NCI-H2227 treated with DMSO at 0.1 percent for 48 hours (cell line): Measurements from ENCODE around the gene CCDC116.
"Not testable (repeated sequence)": the region's sequence is repeated elsewhere in the genome, so short reads cannot be mapped to it uniquely, and the experiment has no call there.

Experiments
- DNase-seq: peaks from one replicate; lab custom pipeline; 2025; lab: John Stamatoyannopoulos, UW

CCDC116 gene

DNA sequence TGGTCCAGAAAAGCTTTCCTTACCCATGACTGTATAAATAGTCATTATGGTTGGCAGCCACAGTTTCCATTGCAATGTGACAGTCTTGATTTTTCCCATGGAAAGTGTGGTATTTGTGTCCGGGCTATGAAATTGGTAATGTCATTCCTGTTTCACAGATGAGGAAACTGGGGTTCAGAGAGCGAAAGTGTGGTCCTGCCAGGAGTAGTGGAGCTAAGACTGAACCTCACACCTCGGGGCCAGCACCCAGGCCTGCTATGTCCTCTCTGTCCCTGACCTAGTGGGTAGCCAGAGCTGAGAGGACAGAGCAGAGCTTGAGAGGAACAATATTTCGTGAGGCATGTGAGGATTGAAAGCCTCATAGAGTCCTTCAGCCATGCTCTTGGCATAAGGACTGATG is 1.5 kb upstream of the CCDC116 start:
- DNase-seq, result no peak

DNA sequence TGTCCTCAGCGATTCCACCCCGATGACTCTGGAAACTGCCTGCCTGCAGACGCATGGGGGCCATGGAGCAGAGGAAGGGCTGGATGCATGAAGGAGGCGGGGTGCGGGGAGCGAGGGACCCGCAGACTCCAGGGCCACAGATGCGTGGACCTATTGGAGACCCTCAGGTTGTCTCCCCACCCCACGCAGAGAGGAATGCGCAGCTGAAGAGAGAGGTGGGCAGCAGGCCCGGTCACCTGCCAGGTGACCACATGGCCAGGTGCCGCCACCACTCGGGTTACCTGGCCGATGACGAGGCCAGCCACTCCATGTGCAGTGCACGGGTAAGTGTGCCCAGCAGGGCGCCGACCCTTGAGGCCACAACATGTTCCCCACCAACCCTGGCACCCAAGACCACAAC is 371 bp downstream of the CCDC116 start:
- DNase-seq, result no peak

DNA sequence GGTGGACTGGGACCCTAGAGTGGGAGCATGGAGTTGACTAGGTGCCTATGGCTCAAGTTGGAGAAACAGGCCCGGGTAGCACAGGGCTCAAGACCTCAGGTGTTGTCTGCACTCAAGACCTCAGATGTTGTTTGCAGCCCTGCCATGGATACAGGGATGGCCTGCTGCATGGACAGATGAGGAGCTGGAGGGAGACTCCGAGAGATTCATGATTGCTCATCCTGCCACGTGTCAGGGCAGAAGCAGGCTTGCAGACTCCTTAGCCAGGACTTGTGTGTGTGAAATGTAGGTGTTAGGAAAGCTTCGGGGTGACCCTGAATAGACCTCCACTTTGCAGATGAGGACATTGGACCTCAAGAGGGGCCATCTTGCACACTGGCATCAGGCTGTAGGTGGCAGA is 921 bp downstream of the CCDC116 start:
- DNase-seq, result no peak

DNA sequence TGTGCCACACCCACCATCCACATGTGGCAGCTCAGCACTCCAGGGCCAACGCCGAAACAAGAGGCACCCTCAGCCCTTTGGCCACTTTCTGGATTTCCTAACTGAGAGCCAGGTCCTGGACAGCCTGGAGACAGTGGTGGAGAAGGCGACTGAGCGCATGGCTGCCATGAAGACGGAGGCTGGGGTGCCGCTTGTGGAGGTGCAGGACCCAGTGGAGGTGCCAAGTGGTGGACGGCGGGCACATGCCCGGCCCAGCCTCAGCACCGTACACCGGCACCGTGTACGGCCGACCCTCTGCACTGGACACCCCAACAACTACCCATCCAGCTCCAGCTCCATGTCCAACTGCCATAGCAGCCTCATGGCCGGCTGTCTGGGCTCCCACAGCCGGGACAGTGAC is 1.5 kb downstream of the CCDC116 start:
- DNase-seq, result no peak

DNA sequence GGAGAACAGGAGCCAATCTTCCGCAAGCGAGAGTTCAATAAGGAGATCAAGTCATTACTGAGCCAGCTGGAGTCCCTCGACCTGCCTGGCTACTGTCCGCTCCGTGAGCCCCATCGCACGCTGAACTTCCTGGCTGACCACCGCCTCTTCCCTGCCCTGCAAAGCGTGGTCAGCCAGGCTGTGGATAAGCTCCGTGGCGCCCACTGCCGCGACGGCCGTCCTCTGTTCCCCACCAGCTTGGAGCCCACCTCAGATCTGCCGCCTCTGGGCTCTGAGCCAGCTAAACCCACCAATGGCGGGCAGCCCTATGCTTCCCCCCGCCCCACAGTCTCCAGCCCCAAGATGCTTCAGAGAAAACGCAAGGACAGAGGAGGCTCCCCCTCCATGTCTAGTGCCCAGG is 2.3 kb downstream of the CCDC116 start:
- DNase-seq, result no peak

DNA sequence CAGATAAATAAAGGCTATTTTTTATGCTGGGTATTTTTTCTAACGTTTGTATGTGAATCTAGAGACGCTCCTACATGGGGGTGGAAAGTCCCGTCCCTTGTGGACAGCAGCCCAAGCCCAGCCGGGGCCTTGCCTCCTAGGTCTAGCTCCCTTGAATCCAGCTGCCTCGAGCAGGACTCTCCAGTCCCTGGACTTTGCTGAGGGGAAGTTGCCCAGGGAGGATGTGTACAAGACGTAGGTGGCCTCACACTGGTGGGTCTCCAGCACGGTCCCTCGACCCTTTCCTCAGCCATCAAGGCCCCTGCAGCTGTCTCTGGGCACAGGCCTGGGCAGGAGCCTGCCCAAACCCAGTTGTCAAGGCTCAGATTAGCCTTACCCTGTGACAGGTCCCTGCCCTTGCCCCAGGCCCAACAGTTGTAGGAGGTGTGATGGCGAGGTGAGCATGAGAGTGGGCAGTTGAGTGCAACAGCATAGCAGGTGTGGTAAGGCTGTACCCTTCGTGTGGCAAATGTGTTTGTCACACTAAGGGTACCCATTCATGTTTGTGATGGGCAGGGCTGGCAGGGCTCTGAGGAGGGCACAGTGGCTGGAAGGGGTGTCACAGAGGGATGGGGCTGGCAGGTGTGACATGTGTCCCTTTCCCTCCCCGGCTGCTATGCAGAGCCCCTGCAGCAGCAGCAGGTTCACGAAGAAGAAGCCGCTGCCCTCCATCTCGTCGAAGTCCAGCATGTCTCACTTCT is 3.4 kb downstream of the CCDC116 start:
- DNase-seq, result no peak

DNA sequence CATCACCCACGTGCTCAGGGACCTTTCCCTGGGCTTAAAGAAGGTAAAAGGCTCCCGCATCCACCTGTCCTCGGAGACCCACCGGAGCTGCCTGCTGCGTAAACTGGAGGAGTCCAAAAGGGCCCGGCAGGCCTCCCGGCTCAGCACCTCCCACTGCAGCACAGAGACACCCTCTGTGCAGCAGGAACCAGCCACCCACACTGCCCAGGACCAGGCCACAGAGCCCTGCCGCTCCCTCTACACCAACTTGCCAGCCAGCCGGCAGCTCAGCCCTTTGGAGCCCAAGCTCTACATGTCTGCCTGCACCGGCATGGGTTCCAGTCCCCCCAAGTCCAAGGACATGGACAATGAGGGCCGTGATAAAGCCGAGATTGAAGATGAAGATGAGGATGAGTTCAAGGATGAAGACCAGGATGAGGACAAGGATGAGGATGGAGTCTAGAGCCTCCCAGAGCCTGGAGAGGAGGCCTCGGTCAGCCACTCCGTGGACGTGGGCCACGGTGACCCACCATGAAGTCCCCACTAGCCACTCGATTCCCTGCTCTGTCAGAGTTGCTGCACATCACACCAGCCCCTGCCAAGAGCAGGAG is 4.2 kb downstream of the CCDC116 start:
- DNase-seq, result no peak

DNA sequence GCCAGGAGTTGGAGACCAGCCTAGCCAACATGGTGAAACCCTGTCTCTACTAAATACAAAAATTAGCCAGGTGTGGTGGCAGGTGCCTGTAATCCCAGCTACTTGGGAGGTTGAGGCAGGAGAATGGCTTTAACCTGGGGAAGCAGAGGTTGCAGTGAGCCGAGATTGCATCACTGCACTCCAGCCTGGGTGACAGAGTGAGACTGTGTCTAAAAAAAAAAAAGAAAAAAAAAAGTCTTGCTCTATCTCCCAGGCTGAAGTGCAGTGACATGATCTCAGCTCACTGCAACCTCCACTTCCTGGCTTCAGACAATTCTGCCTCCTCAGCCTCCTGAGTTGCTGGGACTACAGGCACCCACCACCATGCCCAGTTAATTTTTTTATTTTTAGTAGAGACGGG is 4.9 kb downstream of the CCDC116 start:
- not testable (repeated sequence) for DNase-seq

DNA sequence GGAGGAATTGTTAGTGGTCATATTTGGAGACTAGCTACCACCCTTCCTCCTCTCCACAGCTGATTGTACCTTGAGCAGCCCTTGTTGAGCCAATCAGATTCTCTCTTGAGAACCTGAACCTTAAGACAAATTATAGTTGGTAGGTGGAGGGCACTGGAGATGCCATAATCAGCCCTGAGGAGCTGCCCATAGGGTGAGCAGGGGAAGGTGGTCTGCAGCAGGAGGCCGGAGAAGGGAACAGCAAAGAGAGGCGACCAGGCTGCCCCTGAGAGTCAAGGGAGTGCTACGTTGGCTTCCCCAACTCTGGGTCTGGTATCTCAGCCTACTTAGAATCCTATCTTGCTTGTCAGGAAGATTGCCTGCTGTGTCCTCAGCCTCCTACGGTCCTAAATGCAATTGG is 6.8 kb downstream of the CCDC116 start:
- DNase-seq, result no peak

DNA sequence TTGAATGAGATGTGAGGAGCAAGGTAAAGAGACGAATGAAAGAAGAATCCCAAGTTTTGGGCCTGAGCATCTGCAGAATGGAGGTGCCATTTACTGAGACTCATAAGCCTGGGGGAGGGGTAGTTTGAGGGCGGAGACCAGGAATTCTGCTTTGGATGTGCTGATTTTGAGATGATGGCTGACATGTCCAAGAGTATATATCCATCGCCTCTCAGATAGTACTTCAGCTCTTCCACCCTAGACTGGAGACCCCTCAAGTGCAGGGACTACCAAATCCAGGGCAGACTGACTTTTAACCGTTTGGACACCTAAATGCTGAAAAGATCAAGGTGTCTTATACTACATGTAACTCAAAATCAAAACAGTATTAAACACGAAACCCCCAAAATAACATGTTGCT is 8.2 kb downstream of the CCDC116 start:
- DNase-seq, result no peak

DNA sequence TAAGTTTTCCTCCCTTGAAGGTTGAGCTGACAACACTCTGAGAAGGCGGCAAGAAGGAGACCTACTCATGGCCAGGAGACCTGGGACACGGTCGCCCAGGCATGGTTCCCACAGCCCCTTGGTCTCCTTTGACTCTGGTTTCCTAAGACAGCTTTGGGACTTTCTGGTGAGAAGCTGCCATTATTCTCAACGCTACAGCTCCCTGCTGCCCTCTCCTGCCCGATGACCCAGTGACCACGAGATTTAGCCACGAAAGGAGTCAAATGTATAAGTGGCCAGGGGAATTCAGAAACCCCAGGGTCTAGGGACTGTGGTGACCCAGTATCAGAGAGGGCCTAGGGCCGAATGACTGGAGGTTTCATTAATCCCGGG is 8.8 kb downstream of the CCDC116 start:
- no peak for DNase-seq

DNA sequence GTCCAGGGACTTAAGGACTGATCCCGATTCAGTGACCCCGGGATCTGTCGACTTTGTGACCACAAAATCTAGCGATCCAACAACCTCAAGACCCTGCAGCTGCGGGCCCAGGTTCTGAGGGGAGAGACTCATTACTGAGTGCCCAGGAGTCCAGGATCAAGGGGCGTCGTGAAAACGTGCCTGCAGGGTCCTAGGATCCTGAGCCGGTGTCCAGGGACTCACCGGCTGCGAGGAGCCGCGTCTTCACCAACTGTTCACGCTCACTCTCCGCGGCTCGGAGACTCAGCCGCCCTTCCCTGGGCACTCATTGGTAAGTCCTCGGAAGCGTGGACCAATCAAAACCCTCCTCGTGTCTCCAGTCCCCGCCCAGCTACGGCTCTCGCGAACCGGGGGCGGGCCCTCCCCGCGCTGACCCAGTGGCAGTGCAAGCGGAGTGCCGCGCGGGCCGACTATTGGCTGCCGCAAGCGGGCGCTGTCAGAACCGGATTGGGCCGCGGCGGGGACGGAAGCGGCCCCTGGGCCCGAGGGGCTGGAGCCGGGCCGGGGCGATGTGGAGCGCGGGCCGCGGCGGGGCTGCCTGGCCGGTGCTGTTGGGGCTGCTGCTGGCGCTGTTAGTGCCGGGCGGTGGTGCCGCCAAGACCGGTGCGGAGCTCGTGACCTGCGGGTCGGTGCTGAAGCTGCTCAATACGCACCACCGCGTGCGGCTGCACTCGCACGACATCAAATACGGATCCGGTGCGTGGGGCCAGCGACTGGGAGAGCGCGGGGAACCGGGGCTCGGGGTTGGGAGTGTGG is 9.4 kb downstream of the CCDC116 start, which contains the start of gene SDF2L1:
Gene SDF2L1 (plus strand): TSS at position 514 of the 795 bp plus-strand sequence. CDS start 35 bp downstream, at position 549.
- DNase-seq, result peak; percentile 98

DNA sequence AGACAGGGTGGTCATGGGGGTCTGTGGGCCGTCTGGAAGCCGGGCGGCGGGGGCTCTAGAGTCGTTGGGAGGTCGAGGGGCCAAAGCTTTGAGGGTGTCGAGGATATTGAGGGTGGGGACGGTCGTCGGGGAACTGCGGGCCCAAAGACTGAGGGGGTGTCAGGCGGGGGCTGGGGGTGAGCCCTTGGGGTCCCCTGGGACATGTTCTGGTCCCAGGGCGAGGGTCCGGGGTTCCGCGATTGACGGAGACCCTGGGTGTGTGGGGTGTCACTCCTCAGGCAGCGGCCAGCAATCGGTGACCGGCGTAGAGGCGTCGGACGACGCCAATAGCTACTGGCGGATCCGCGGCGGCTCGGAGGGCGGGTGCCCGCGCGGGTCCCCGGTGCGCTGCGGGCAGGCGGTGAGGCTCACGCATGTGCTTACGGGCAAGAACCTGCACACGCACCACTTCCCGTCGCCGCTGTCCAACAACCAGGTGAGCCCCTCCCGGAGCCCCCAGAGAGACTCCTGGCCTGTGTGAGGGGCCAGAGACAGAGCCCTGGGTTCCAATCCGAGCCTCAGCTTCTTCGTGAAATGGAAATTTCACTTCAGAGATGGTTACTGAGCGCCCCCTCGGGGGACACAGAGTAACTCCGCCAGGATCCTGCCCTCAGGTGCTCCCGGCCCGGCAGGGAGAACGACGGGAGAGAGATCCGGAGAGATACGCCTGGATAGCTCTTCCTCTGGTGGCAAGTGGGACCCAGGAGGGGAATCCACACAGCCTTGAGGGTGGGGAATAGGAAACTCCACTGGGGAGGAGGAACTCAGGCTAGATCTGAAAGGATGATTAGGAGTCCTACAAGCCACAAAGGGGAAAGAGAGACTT is 10.3 kb downstream of the CCDC116 start:
- DNase-seq, result peak; percentile 26

DNA sequence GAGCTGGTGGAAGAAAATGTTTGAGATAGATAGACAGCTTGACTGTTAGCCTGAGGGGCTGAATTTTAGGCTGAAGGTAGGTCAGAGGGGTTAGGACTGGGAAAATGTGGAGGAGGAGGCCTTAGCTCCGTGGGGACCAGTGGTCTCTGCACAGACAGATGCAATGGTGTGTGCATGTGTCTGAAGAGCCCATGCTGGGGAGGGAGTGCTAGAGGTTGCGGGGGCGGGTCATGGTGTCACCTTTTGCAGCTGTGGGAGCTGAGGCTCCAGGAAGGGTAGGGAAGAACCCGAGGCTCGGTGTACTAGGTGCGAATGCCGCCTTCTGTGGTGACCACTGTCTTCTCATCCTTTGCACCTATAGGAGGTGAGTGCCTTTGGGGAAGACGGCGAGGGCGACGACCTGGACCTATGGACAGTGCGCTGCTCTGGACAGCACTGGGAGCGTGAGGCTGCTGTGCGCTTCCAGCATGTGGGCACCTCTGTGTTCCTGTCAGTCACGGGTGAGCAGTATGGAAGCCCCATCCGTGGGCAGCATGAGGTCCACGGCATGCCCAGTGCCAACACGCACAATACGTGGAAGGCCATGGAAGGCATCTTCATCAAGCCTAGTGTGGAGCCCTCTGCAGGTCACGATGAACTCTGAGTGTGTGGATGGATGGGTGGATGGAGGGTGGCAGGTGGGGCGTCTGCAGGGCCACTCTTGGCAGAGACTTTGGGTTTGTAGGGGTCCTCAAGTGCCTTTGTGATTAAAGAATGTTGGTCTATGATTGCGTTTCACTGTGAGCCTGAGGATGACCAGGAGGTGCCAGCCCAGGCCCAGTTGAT is 11.2 kb downstream of the CCDC116 start:
- no peak for DNase-seq

DNA sequence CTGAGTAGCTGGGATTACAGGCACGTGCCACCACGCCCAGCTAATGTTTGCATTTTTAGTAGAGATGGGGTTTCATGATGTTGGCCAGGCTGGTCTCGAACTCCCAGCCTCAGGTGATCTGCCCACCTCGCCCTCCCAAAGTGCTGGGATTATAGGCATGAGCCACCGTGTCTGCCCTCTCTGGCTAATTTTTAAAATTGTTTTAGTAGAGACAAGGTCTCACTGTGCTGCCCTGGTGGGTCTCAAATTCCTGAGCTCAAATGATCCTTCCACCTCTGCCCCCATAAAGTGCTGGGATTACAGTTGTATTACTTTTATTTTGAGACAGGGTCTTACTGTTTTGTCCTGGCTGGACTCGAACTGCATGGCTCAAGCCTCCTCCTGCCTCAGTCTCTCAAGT is 13.0 kb downstream of the CCDC116 start:
- not testable (repeated sequence) for DNase-seq

DNA sequence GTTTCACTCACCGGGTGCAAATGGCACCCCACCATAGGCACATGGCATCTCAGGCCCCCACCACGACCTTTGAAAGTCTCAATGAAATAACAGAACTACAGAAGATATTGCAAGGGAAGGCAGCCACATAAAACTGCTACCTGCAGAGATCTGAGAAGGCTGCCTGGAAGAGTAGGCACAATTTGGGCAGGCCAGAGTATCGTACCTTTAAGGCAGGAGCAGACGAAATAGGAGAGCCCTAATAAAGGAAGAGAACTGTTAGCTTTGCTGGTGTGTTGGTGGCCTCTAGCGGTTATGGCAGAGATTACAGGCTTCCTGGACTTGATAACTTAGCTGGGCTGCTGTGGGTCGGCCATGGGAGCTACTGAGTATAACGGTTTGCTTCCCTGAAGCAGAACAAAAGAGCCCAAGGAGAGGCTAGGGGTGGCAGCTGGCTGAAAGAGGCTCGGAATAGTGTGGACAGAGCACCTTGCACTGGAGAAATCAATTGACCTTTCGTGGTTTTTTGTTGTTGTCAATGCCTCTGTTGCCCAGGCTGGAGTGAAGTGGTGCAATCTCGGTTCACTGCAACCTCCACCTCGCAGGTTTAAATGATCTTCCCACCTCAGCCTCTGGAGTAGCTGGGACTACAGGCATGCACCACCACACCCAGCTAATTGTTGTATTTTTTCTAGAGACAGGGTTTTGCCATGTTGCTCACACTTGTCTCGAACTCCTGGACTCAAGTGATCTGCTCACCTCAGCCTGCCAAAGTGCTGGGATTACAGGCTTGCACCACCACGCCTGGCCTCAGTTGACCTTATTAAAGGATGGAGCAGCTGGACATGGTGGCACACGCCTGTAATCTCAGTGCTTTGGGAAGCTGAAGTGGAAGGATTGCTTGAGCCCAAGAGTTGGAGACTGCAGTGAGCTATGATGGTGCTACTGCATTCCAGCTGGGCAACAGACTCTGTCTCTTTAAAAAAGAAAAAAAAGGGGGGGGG is 14.3 kb downstream of the CCDC116 start:
- peak; percentile 79 for DNase-seq

DNA sequence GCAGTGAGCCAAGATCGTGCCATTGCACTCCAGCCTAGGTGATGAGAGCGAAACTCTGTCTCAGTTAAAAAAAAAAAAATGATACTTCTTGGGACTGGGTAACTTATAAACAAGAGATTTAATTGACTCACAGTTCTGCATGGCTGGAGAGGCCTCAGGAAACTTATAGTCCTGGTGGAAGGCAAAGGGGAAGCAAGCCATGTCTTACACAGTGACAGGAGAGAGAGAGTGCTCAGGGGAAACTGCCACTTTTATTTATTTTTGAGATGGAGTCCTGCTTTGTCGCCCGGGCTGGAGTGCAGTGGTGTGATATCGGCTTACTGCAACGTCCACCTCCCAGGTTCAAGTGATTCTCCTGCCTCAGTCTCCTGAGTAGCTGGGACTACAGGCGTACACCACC is 17.7 kb downstream of the CCDC116 start:
- no peak for DNase-seq

DNA sequence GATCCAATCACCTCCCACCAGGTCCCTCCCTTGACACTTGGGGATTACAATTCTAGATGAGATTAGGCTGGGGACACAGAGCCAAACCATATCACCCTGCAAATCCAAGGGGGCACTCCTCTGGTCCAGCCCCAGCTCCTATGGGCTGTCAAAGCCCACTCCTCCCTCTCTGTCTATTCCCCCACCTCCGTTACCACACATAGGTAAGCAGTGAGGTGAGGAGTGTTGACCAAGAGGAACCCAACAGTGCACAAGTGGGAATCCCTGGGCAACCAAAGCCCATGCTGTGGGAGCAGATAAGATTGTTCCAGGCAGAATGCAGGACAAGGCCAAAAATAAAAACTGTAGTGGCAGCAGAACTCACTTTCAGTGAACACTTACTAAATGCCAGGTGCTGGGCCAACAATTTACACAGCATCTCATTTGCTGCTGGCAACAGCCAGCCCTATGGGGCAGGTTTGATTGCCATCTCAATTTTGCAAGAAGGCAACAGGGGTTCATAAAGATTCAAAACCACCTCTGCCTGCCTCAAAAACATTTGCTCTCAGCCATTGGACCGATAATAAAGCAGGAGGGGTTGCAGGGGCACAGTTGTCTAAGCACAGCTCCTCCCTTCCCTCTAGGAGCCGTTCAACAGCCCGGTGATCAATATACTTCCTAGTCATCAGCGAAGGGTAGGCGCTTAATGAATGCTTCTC is 18.4 kb downstream of the CCDC116 start:
- no peak for DNase-seq

DNA sequence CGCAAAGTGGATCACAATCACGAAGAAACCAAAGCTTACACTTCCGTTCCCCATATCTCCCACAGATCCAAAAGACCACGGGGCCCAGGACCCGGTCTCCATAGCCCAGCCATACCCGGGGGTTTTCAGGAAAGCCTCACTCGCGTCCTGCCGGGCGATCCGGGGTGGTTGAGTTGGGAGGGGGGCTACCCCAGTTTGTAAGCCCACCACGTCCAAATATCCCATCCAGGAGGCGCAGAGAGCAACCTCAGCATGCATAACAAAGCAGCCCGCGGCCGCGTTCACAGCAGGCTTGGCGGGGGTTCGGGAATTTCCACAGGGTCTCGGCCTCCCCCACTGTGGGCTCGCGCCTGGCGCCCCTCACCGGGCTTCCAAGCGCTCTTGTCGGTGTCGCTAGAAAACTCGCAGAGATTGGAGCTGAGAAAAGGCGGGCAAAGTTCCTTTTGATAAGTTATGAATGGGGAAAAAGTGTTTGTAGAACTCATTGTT is 19.0 kb downstream of the CCDC116 start:
- DNase-seq, result peak; percentile 69
